Activated CD4-positive, alpha-beta T cell treated with anti-CD3 and anti-CD28 coated beads, Interleukin-10, Interleukin-2, amounts not matched to agents 100 ng/mL and 50 ng/mL, durations not matched to agents 16 hours and 8 hours (primary cell): ENCODE measurements around the gene AIMP2.
"Not testable (repeated sequence)": the region's sequence is repeated elsewhere in the genome, so short reads cannot be mapped to it uniquely, and the experiment has no call there.

Source experiments
- DNase-seq: peaks from one replicate; pipeline ENCODE4 v3.0.0-alpha.2; 2020

The AIMP2 gene

GRCh38 chr7:6008668-6009611 is at the start of gene AIMP2, which contains the start of gene PMS2:
Gene AIMP2 (plus strand): TSS chr7:6009272. CDS start chr7:6009364, 92 bp downstream.
Gene PMS2 (minus strand): TSS chr7:6009049. CDS start chr7:6009019, 30 bp downstream.
- peak; percentile 99 for DNase-seq

- not testable (repeated sequence) for DNase-seq
Observed at GRCh38 chr7:5963205-5963604, 45.9 kb upstream of the AIMP2 start.

GRCh38 chr7:5963810-5964209 is 45.3 kb upstream of the AIMP2 start:
- not testable (repeated sequence) for DNase-seq

GRCh38 chr7:5970347-5970911 is 38.6 kb upstream of the AIMP2 start, which contains the start of gene RSPH10B:
Gene RSPH10B (minus strand): TSS chr7:5970689. CDS start chr7:5967116, 3,573 bp downstream.
- DNase-seq = not testable (repeated sequence)

GRCh38 chr7:5973580-5973979 is 35.5 kb upstream of the AIMP2 start:
- not testable (repeated sequence) for DNase-seq

- DNase-seq = not testable (repeated sequence)
Observed at GRCh38 chr7:5979680-5980314, 29.3 kb upstream of the AIMP2 start.

GRCh38 chr7:5987061-5987460 is 22.0 kb upstream of the AIMP2 start:
- DNase-seq = not testable (repeated sequence)

GRCh38 chr7:5997210-5997808 is 11.8 kb upstream of the AIMP2 start:
- DNase-seq = peak; percentile 41

GRCh38 chr7:6007386-6007785 is 1.7 kb upstream of the AIMP2 start:
- no peak for DNase-seq

GRCh38 chr7:6007835-6008590 is 1.1 kb upstream of the AIMP2 start:
- not testable (repeated sequence) for DNase-seq

- DNase-seq = not testable (repeated sequence)
Observed at GRCh38 chr7:6010370-6010769, 1.3 kb downstream of the AIMP2 start.

- no peak for DNase-seq
Observed at GRCh38 chr7:6011541-6011940, 2.5 kb downstream of the AIMP2 start.

GRCh38 chr7:6012355-6013104 is 3.5 kb downstream of the AIMP2 start:
- DNase-seq = peak; percentile 66

- peak; percentile 58 for DNase-seq
Observed at GRCh38 chr7:6015917-6016652, 7.0 kb downstream of the AIMP2 start.

- no peak for DNase-seq
Observed at GRCh38 chr7:6016653-6016966, 7.5 kb downstream of the AIMP2 start.

- no peak for DNase-seq
Observed at GRCh38 chr7:6020371-6021286, 11.6 kb downstream of the AIMP2 start.

- no peak for DNase-seq
Observed at GRCh38 chr7:6022707-6023106, 13.6 kb downstream of the AIMP2 start.

- DNase-seq = no peak
Observed at GRCh38 chr7:6023974-6024435, 14.9 kb downstream of the AIMP2 start.

GRCh38 chr7:6026011-6026819 is 17.1 kb downstream of the AIMP2 start:
- peak; percentile 68 for DNase-seq
